SK-N-SH (cell line): ENCODE measurements around the gene LTBP1.

ENCODE experiments used
- RAD21 ChIP-seq: IDR thresholded peaks from 2 replicates; pipeline ENCODE4 v1.6.1; 2012; ENCODE audit warnings: mild to moderate bottlenecking, low read length
- RCOR1 ChIP-seq: fragments of 150-350 bp; IDR thresholded peaks from 2 replicates; pipeline ENCODE4 v1.6.1; 2017; ENCODE audit warnings: antibody characterized with exemption, low read length
- TF ChIP-seq, protein P1 (sequence below): fragments of 200-600 bp; sonication (generic); IDR thresholded peaks from 2 replicates; pipeline ENCODE4 v1.6.1; 2017; ENCODE audit warnings: antibody characterized with exemption, mild to moderate bottlenecking, moderate library complexity
- TF ChIP-seq, protein P2 (sequence below): IDR thresholded peaks from 2 replicates; pipeline ENCODE4 v1.4.0; 2012; ENCODE audit warnings: low read depth

DNA sequence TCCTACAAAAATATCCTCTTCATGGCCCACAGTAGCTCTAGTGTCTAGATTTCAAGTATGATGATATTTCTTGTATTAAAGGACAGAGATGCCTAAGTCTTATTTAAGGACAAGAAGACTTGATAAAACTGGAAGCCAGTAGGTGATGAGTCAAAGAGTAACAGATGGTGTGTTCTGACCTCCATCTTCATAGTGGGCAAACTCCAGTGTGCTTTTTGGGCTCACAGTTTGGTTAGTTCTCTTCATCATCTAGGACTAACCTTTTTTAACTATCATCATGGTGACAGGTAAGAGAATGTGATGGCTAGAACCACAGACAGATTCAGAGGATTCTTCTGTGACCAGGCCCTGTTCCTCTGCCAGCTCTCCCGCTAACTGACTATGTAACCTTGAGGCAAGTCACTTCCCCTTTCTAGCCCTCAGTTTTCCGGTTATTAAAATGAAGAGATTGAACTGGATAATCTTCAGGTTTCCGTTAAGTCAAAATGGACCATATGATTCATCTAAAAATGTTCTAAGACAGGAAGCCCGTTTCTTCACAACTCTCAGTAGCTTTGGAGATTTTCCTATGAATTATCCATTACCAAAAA lies 389.4 kb downstream of the LTBP1 start:
- TF ChIP-seq RCOR1 (no peak), RAD21 (no peak)
- TF ChIP-seq, protein P1, sequence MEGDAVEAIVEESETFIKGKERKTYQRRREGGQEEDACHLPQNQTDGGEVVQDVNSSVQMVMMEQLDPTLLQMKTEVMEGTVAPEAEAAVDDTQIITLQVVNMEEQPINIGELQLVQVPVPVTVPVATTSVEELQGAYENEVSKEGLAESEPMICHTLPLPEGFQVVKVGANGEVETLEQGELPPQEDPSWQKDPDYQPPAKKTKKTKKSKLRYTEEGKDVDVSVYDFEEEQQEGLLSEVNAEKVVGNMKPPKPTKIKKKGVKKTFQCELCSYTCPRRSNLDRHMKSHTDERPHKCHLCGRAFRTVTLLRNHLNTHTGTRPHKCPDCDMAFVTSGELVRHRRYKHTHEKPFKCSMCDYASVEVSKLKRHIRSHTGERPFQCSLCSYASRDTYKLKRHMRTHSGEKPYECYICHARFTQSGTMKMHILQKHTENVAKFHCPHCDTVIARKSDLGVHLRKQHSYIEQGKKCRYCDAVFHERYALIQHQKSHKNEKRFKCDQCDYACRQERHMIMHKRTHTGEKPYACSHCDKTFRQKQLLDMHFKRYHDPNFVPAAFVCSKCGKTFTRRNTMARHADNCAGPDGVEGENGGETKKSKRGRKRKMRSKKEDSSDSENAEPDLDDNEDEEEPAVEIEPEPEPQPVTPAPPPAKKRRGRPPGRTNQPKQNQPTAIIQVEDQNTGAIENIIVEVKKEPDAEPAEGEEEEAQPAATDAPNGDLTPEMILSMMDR = no peak
- TF ChIP-seq, protein P2, sequence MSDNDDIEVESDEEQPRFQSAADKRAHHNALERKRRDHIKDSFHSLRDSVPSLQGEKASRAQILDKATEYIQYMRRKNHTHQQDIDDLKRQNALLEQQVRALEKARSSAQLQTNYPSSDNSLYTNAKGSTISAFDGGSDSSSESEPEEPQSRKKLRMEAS = no peak
